Neuronal stem cell (in vitro differentiated cells): ENCODE results near the gene STRADB.

ENCODE experiments used
- DNase-seq: peaks from one replicate; pipeline ENCODE4 v3.0.0-alpha.2; 2013; ENCODE audit warnings: low spot score
- H2AFZ ChIP-seq: one replicate; pipeline ENCODE4 v1.6.1; 2013; ENCODE audit warnings: mild to moderate bottlenecking, low read length, inconsistent platforms
- H2AK5ac ChIP-seq: 2 replicates; pipeline ENCODE4 v1.6.1; 2013; ENCODE audit warnings: low read depth, mild to moderate bottlenecking, inconsistent platforms, low read length, moderate library complexity, mixed read lengths
- H2BK120ac ChIP-seq: 2 replicates; pipeline ENCODE4 v1.6.1; 2013; ENCODE audit warnings: low read depth, mild to moderate bottlenecking, inconsistent platforms, low read length, moderate library complexity, mixed read lengths
- H2BK12ac ChIP-seq: one replicate; pipeline ENCODE4 v1.6.1; 2013; ENCODE audit warnings: low read length, inconsistent platforms
- H2BK15ac ChIP-seq: 2 replicates; pipeline ENCODE4 v1.6.1; 2013; ENCODE audit warnings: mild to moderate bottlenecking, low read length, inconsistent platforms, mixed read lengths
- H2BK5ac ChIP-seq: one replicate; pipeline ENCODE4 v1.6.1; 2013; ENCODE audit warnings: inconsistent platforms, mild to moderate bottlenecking, low read length, moderate library complexity
- H3K14ac ChIP-seq: one replicate; pipeline ENCODE4 v1.6.1; 2013; ENCODE audit warnings: low read length, inconsistent platforms
- H3K18ac ChIP-seq: 2 replicates; pipeline ENCODE4 v1.6.1; 2013; ENCODE audit warnings: low read length, inconsistent platforms
- H3K23ac ChIP-seq: 2 replicates; pipeline ENCODE4 v1.6.1; 2013; ENCODE audit warnings: low read depth, mild to moderate bottlenecking, mixed read lengths, low read length, inconsistent platforms; ENCODE audit not compliant: poor library complexity
- H3K27ac ChIP-seq: replicated peaks from 3 replicates; pipeline ENCODE4 v1.5.1; 2013; ENCODE audit warnings: low read length, inconsistent platforms
- H3K27me3 ChIP-seq, 3 experiments: 2 replicates each; pipeline ENCODE4 v1.6.1; 2013; ENCODE audit warnings: low read length in 3 of 3, mild to moderate bottlenecking in 2 of 3, inconsistent platforms in 1 of 3, low read depth in 1 of 3, mixed read lengths in 1 of 3, moderate library complexity in 1 of 3; ENCODE audit not compliant: control insufficient read depth in 3 of 3, insufficient read depth in 3 of 3
- H3K36me3 ChIP-seq, 2 donors: replicated peaks in 1 of 2; 2 replicates each; pipeline ENCODE4 v1.6.1; 2013; ENCODE audit warnings: low read length in 2 of 2; ENCODE audit not compliant: control insufficient read depth in 2 of 2, insufficient read depth in 2 of 2
- H3K4ac ChIP-seq: 2 replicates; pipeline ENCODE4 v1.6.1; 2013; ENCODE audit warnings: inconsistent platforms, mild to moderate bottlenecking, low read length, moderate library complexity
- H3K4me1 ChIP-seq, 2 donors: 1 replicate in 1 of 2; 2 replicates in 1 of 2; pipeline ENCODE4 v1.6.1; 2013; ENCODE audit warnings: low read length in 2 of 2, low read depth in 1 of 2; ENCODE audit not compliant: control insufficient read depth in 2 of 2, insufficient read depth in 1 of 2
- H3K4me2 ChIP-seq: one replicate; pipeline ENCODE4 v1.6.1; 2013; ENCODE audit warnings: mild to moderate bottlenecking, low read length, inconsistent platforms; ENCODE audit not compliant: insufficient read depth, poor library complexity, severe bottlenecking
- H3K4me3 ChIP-seq, 2 donors: 2 replicates each; pipeline ENCODE4 v1.5.1; 2013; ENCODE audit warnings: low read length in 2 of 2, mild to moderate bottlenecking in 2 of 2, inconsistent platforms in 1 of 2, moderate library complexity in 1 of 2
- H3K79me1 ChIP-seq: one replicate; pipeline ENCODE4 v1.6.1; 2013; ENCODE audit warnings: low read depth, mild to moderate bottlenecking, inconsistent platforms, low read length, moderate library complexity
- H3K9ac ChIP-seq: one replicate; pipeline ENCODE4 v1.6.1; 2013; ENCODE audit warnings: mild to moderate bottlenecking, low read depth, low read length, inconsistent platforms; ENCODE audit not compliant: poor library complexity
- H3K9me3 ChIP-seq, 2 donors: replicated peaks in 1 of 2; 2 replicates each; pipeline versions ENCODE3 to v1.6.1; 2013; ENCODE audit warnings: low read length in 2 of 2, mild to moderate bottlenecking in 2 of 2, inconsistent platforms in 1 of 2, low read depth in 1 of 2, mixed read lengths in 1 of 2, moderate library complexity in 1 of 2; ENCODE audit not compliant: control insufficient read depth in 2 of 2, insufficient read depth in 1 of 2
- H4K8ac ChIP-seq: one replicate; pipeline ENCODE4 v1.6.1; 2013; ENCODE audit warnings: low read depth, mild to moderate bottlenecking, inconsistent platforms, low read length, moderate library complexity
- H4K91ac ChIP-seq: one replicate; pipeline ENCODE4 v1.6.1; 2013; ENCODE audit warnings: low read length, low read depth, mild to moderate bottlenecking, inconsistent platforms; ENCODE audit not compliant: poor library complexity
- WGBS, 2 donors: extraction: QIAGEN DNeasy Blood & Tissue Kit; methylation state at CpG; one replicate each; pipeline ENCODE4 v1.1.7; 2013; ENCODE audit warnings: missing lambda C conversion rate in 2 of 2, mixed read lengths in 1 of 2; ENCODE audit not compliant: insufficient read length in 2 of 2, insufficient replicate concordance in 1 of 2; ENCODE audit errors: extremely low coverage in 2 of 2; 5-methylcytosine and 5-hydroxymethylcytosine counted together

The STRADB gene

GRCh38 chr2:201414099-201415023 is 37.2 kb upstream of the STRADB start:
- no peak overlapping the region for H3K18ac ChIP-seq
- no peak overlapping the region for H2BK15ac ChIP-seq
- H3K4me1 ChIP-seq, result no peaks in the 10 kb centered on the region
- DNase-seq, result no peak
- no peak overlapping the region for H3K4me3 ChIP-seq
- no peak overlapping the region for H3K27ac ChIP-seq
- no peaks in the 10 kb centered on the region for H3K36me3 ChIP-seq
- no peak overlapping the region for H3K4me2 ChIP-seq
- no peak overlapping the region for H3K9ac ChIP-seq
- no peak overlapping the region for H3K14ac ChIP-seq
- no CpG with 5 or more reads among the region's 3 CpGs for WGBS, 2 donors
- H4K91ac ChIP-seq, result no peak overlapping the region
- no peaks in the 10 kb centered on the region for H3K79me1 ChIP-seq
- H3K9me3 ChIP-seq, result no peaks in the 10 kb centered on the region
- H3K27me3 ChIP-seq, result no peaks in the 10 kb centered on the region
- no peak overlapping the region for H3K4ac ChIP-seq
- no peak overlapping the region for H2AFZ ChIP-seq
- no peak overlapping the region for H2BK120ac ChIP-seq
- H3K23ac ChIP-seq, result no peak overlapping the region
- H2BK5ac ChIP-seq, result no peak overlapping the region
- H4K8ac ChIP-seq, result no peak overlapping the region
- H2AK5ac ChIP-seq, result no peak overlapping the region
- no peak overlapping the region for H2BK12ac ChIP-seq

- H2BK12ac ChIP-seq, result no peak overlapping the region
- H3K36me3 ChIP-seq, result peaks cover 0 to 2% of the 10 kb centered on the region in 2 donors
- H3K4ac ChIP-seq, result no peak overlapping the region
- H2BK120ac ChIP-seq, result no peak overlapping the region
- no peak overlapping the region for H3K23ac ChIP-seq
- no peak overlapping the region for H3K4me2 ChIP-seq
- H2BK15ac ChIP-seq, result no peak overlapping the region
- no peak overlapping the region for H2AFZ ChIP-seq
- no peak overlapping the region for H3K18ac ChIP-seq
- no peak overlapping the region for H3K4me3 ChIP-seq
- H2BK5ac ChIP-seq, result no peak overlapping the region
- no peak overlapping the region for H3K14ac ChIP-seq
- no peak overlapping the region for H3K27ac ChIP-seq
- H2AK5ac ChIP-seq, result no peak overlapping the region
- no peaks in the 10 kb centered on the region for H3K9me3 ChIP-seq
- WGBS, 2 donors, result no CpG with 5 or more reads among the region's 2 CpGs
- no peaks in the 10 kb centered on the region for H3K27me3 ChIP-seq
- H4K91ac ChIP-seq, result no peak overlapping the region
- no peak overlapping the region for H3K9ac ChIP-seq
- no peaks in the 10 kb centered on the region for H3K4me1 ChIP-seq
- no peak for DNase-seq
- H3K79me1 ChIP-seq, result no peaks in the 10 kb centered on the region
- no peak overlapping the region for H4K8ac ChIP-seq
These were observed 36.4 kb upstream of the STRADB start for GRCh38 chr2:201415149-201415548.

GRCh38 chr2:201419057-201419635 is 32.4 kb upstream of the STRADB start:
- peaks cover 0 to 2% of the 10 kb centered on the region in 2 donors for H3K36me3 ChIP-seq
- H4K91ac ChIP-seq, result no peak overlapping the region
- H3K27ac ChIP-seq, result no peak overlapping the region
- H4K8ac ChIP-seq, result no peak overlapping the region
- no CpG with 5 or more reads among the region's 3 CpGs for WGBS, 2 donors
- H3K14ac ChIP-seq, result no peak overlapping the region
- no peak overlapping the region for H3K9ac ChIP-seq
- peaks cover 0 to 6% of the 10 kb centered on the region in 2 donors for H3K4me1 ChIP-seq
- no peak overlapping the region for H3K23ac ChIP-seq
- H2BK12ac ChIP-seq, result no peak overlapping the region
- H3K18ac ChIP-seq, result no peak overlapping the region
- no peak overlapping the region for H2AFZ ChIP-seq
- H2AK5ac ChIP-seq, result no peak overlapping the region
- no peaks in the 10 kb centered on the region for H3K27me3 ChIP-seq
- H3K4me3 ChIP-seq, result no peak overlapping the region
- no peak overlapping the region for H2BK120ac ChIP-seq
- H3K4ac ChIP-seq, result no peak overlapping the region
- H3K4me2 ChIP-seq, result no peak overlapping the region
- H2BK5ac ChIP-seq, result no peak overlapping the region
- H3K79me1 ChIP-seq, result no peaks in the 10 kb centered on the region
- H2BK15ac ChIP-seq, result no peak overlapping the region
- DNase-seq, result no peak
- H3K9me3 ChIP-seq, result no peaks in the 10 kb centered on the region

- Histone ChIP-seq H3K9ac (no peak overlapping the region), H2AFZ (no peak overlapping the region), H3K27ac (no peak overlapping the region), H3K18ac (no peak overlapping the region), H3K27me3 (no peaks in the 10 kb centered on the region), H3K36me3 (peaks cover 0 to 2% of the 10 kb centered on the region in 2 donors), H3K4me2 (no peak overlapping the region), H2BK5ac (no peak overlapping the region), H2BK12ac (no peak overlapping the region), H3K9me3 (no peaks in the 10 kb centered on the region), H3K4me1 (peaks cover 0 to 6% of the 10 kb centered on the region in 2 donors), H4K91ac (no peak overlapping the region), H3K79me1 (no peaks in the 10 kb centered on the region), H2BK120ac (no peak overlapping the region), H2BK15ac (no peak overlapping the region), H2AK5ac (no peak overlapping the region), H3K14ac (no peak overlapping the region), H4K8ac (no peak overlapping the region), H3K4me3 (no peak overlapping the region), H3K23ac (no peak overlapping the region), H3K4ac (no peak overlapping the region)
- no CpG with 5 or more reads among the region's 4 CpGs for WGBS, 2 donors
- no peak for DNase-seq
These were observed 31.6 kb upstream of the STRADB start for GRCh38 chr2:201419986-201420385.
